HepG2 (cell line): ENCODE results near the gene USP36. TPM values are rescaled to one million over a fixed set of nuclear protein-coding genes. Genes with fewer than 3 reads are reported as not detected.

ENCODE experiments used
- CCAR2 ChIP-seq: fragments of 200-400 bp; formaldehyde crosslinking; optimal IDR thresholded peaks from 2 replicates; pipeline ENCODE3; 2018; ENCODE audit warnings: low read depth, mild to moderate bottlenecking, low read length, moderate library complexity
- FOXK1 ChIP-seq: sonication (generic); formaldehyde crosslinking; IDR thresholded peaks from 2 replicates; pipeline ENCODE4 v1.4.0; 2020; ENCODE audit warnings: low read depth, missing genetic modification reagents, borderline replicate concordance
- KDM5B ChIP-seq: sonication (generic); formaldehyde crosslinking; IDR thresholded peaks from 2 replicates; pipeline ENCODE4 v1.4.0; 2020; ENCODE audit warnings: missing genetic modification reagents, mild to moderate bottlenecking, borderline replicate concordance
- KLF11 ChIP-seq: IDR thresholded peaks from 2 replicates; pipeline ENCODE4 v1.6.1; 2016; ENCODE audit warnings: missing compliant biosample characterization
- KLF16 ChIP-seq, 2 experiments: sonication (generic) in 1 of 2; formaldehyde crosslinking in 1 of 2; IDR thresholded peaks; 2 replicates each; pipeline versions ENCODE4 v1.6.1 to v1.8.0; 2016 to 2023; ENCODE audit warnings: missing genetic modification reagents in 2 of 2, missing compliant biosample characterization in 1 of 2
- MED1 ChIP-seq: sonication (generic); formaldehyde crosslinking; IDR thresholded peaks from 2 replicates; pipeline ENCODE4 v1.4.0; 2020; ENCODE audit warnings: missing genetic modification reagents
- MED13 ChIP-seq: sonication (generic); formaldehyde crosslinking; IDR thresholded peaks from 2 replicates; pipeline ENCODE4 v1.5.0; 2020; ENCODE audit warnings: missing genetic modification reagents
- MED8 ChIP-seq: sonication (generic); formaldehyde crosslinking; IDR thresholded peaks from 2 replicates; pipeline ENCODE4 v1.8.1; 2023; ENCODE audit warnings: mild to moderate bottlenecking, missing genetic modification reagents; ENCODE audit not compliant: insufficient replicate concordance
- MIXL1 ChIP-seq: IDR thresholded peaks from 2 replicates; pipeline ENCODE4 v1.6.1; 2016
- MTERF4 ChIP-seq: sonication (generic); formaldehyde crosslinking; IDR thresholded peaks from 2 replicates; pipeline ENCODE4 v1.8.0; 2023; ENCODE audit warnings: mild to moderate bottlenecking, missing genetic modification reagents
- MYC ChIP-seq: sonication (generic); formaldehyde crosslinking; IDR thresholded peaks from 2 replicates; pipeline ENCODE4 v1.9.0; 2021; ENCODE audit warnings: missing genetic modification reagents, borderline replicate concordance
- NR2C2 ChIP-seq: sonication (generic); formaldehyde crosslinking; IDR thresholded peaks from 2 replicates; pipeline ENCODE4 v1.4.0; 2020; ENCODE audit warnings: missing genetic modification reagents, mild to moderate bottlenecking, moderate library complexity, borderline replicate concordance
- SALL1 ChIP-seq: sonication (generic); formaldehyde crosslinking; IDR thresholded peaks from 2 replicates; pipeline ENCODE4 v1.8.0; 2022; ENCODE audit warnings: mild to moderate bottlenecking, missing genetic modification reagents
- SETDB1 ChIP-seq: sonication (generic); formaldehyde crosslinking; IDR thresholded peaks from 2 replicates; pipeline ENCODE4 v1.5.1; 2020; ENCODE audit warnings: missing genetic modification reagents, mild to moderate bottlenecking, borderline replicate concordance
- SYNCRIP ChIP-seq: fragments of 200-400 bp; formaldehyde crosslinking; IDR thresholded peaks from 2 replicates; pipeline ENCODE4 v1.6.1; 2018; ENCODE audit warnings: mild to moderate bottlenecking, low read depth, low read length; ENCODE audit not compliant: insufficient read depth
- TBX3 ChIP-seq: fragments of 450-650 bp; IDR thresholded peaks from 2 replicates; pipeline ENCODE4 v1.6.1; 2017; ENCODE audit warnings: antibody characterized with exemption, mild to moderate bottlenecking, inconsistent platforms, borderline replicate concordance
- UBTF ChIP-seq: sonication (generic); formaldehyde crosslinking; IDR thresholded peaks from 2 replicates; pipeline ENCODE4 v1.4.0; 2020; ENCODE audit warnings: mild to moderate bottlenecking, missing genetic modification reagents
- ZBTB49 ChIP-seq: sonication (generic); formaldehyde crosslinking; IDR thresholded peaks from 2 replicates; pipeline ENCODE4 v1.4.0; 2020; ENCODE audit warnings: missing genetic modification reagents, borderline replicate concordance
- ZFY ChIP-seq: sonication (generic); formaldehyde crosslinking; IDR thresholded peaks from 2 replicates; pipeline ENCODE4 v1.4.0; 2020; ENCODE audit warnings: missing genetic modification reagents
- ZNF256 ChIP-seq: sonication (generic); formaldehyde crosslinking; conservative IDR thresholded peaks from 2 replicates; pipeline ENCODE4 v1.4.0; 2020; ENCODE audit warnings: missing genetic modification reagents
- ZNF841 ChIP-seq: sonication (generic); formaldehyde crosslinking; IDR thresholded peaks from 2 replicates; pipeline ENCODE4 v1.8.1; 2023; ENCODE audit warnings: missing genetic modification reagents, borderline replicate concordance
- ZNF850 ChIP-seq: sonication (generic); formaldehyde crosslinking; conservative IDR thresholded peaks from 2 replicates; pipeline ENCODE4 v1.9.0; 2021; ENCODE audit warnings: mild to moderate bottlenecking, missing genetic modification reagents
- ZXDC ChIP-seq: sonication (generic); formaldehyde crosslinking; IDR thresholded peaks from 2 replicates; pipeline ENCODE4 v1.5.0; 2020; ENCODE audit warnings: mild to moderate bottlenecking, missing genetic modification reagents
- polyA plus RNA-seq, 8 experiments: library from polyadenylated mRNA; depleted of rRNA in 3 of 8; stranded (reverse) in 7 of 8; unstranded in 1 of 8; fragments of >200 nt; fragmentation: Illumina TruSeq in 4 of 8; extraction: Trizol in 4 of 8; gene quantifications; 2 replicates each; pipeline versions ENCODE4 v1.2.1 to v1.2.3, GENCODE V29; 2011 to 2016; ENCODE audit warnings: low read depth in 4 of 8, missing spikeins in 1 of 8, mixed read lengths in 1 of 8; ENCODE audit not compliant: insufficient read depth in 1 of 8
- total RNA-seq, 5 experiments: library from RNA; depleted of rRNA; stranded (reverse); fragments of >200 nt; fragmentation: Illumina TruSeq; extraction: Trizol; gene quantifications; 2 replicates each; pipeline ENCODE4 v1.2.3, GENCODE V29; 2016; ENCODE audit warnings: low read depth in 1 of 5

Gene USP36
- total and polyA plus RNA-seq, 2 of the 13 experiments (the other 11 are each of a cell fraction or from before 2014, with no cell fraction given), result 29.6 to 45.9 TPM

GRCh38 chr17:78883089-78883532 is 42.5 kb upstream of the USP36 start (continued):
- TF ChIP-seq FOXK1 (CRISPR knock-in tag) (0 out of 2 replicates have a peak, but pooled peaks have one; percentile 5), ZFY (CRISPR knock-in tag) (peak; percentile 36), MED13 (no peak), MIXL1 (CRISPR knock-in tag) (no peak), ZNF841 (CRISPR knock-in tag) (no peak), SALL1 (CRISPR knock-in tag) (peak; percentile 60), ZNF256 (CRISPR knock-in tag) (no peak), ZBTB49 (CRISPR knock-in tag) (no peak), MTERF4 (CRISPR knock-in tag) (no peak), MYC (CRISPR knock-in tag) (peak; percentile 17; the same call in 1 of the 2 replicates), TBX3 (no peak; the same call in 1 of the 2 replicates), UBTF (CRISPR knock-in tag) (0 out of 2 replicates have a peak, but pooled peaks have one; percentile 27), SETDB1 (CRISPR knock-in tag) (no peak), ZNF850 (no peak), SYNCRIP (no peak), KLF16 (CRISPR knock-in tag; IDR thresholded peaks at IDR 0.05) (no peak; a peak in 1 of 4 replicates), NR2C2 (CRISPR knock-in tag) (no peak), KDM5B (CRISPR knock-in tag) (no peak; the same call in 1 of the 2 replicates), CCAR2 (no peak), KLF11 (CRISPR knock-in tag) (no peak), MED1 (CRISPR knock-in tag) (peak; percentile 29; the same call in 1 of the 2 replicates), ZXDC (CRISPR knock-in tag) (no peak), MED8 (CRISPR knock-in tag) (peak; percentile 36)
